DND-41 (cell line): Measurements from ENCODE around the gene SRSF12.

Experiments used
- ATAC-seq: fragments of 200-7000 bp; cut with Tn5 transposase; 3 replicates; pipeline ENCODE4 v1.9.1; 2021; ENCODE audit warnings: low read depth; ENCODE audit not compliant: insufficient read depth
- DNase-seq: peaks from one replicate; pipeline ENCODE4 v3.0.0-alpha.2; 2020
- H2AFZ ChIP-seq: 2 replicates; pipeline ENCODE4 v1.6.0; 2012; ENCODE audit warnings: low read depth, low read length
- H3K27ac ChIP-seq: 2 replicates; pipeline ENCODE4 v1.5.1; 2012; ENCODE audit warnings: low read length, inconsistent platforms
- H3K27me3 ChIP-seq: fragments of 200-600 bp; sonication (generic); 2 replicates; pipeline ENCODE4 v1.6.0; 2012; ENCODE audit warnings: low read length, mild to moderate bottlenecking, inconsistent platforms; ENCODE audit not compliant: insufficient read depth, poor library complexity
- H3K36me3 ChIP-seq: 2 replicates; pipeline ENCODE4 v1.5.1; 2012; ENCODE audit warnings: low read length, inconsistent platforms; ENCODE audit not compliant: insufficient read depth
- H3K4me1 ChIP-seq: 2 replicates; pipeline ENCODE4 v1.5.1; 2012; ENCODE audit warnings: mild to moderate bottlenecking, low read length; ENCODE audit not compliant: insufficient read depth
- H3K4me2 ChIP-seq: 2 replicates; pipeline ENCODE4 v1.6.0; 2012; ENCODE audit warnings: mild to moderate bottlenecking, moderate library complexity, low read length, inconsistent platforms; ENCODE audit not compliant: insufficient read depth
- H3K4me3 ChIP-seq, 2 experiments: fragments of 200-600 bp in 1 of 2; shearing (Covaris generic) in 1 of 2; 2 replicates each; pipeline ENCODE4 v1.5.1; 2012 to 2016; ENCODE audit warnings: inconsistent platforms in 2 of 2, low read length in 2 of 2, mild to moderate bottlenecking in 2 of 2, low read depth in 1 of 2, moderate library complexity in 1 of 2
- H3K79me2 ChIP-seq: 2 replicates; pipeline ENCODE4 v1.6.0; 2012; ENCODE audit warnings: low read length, inconsistent platforms; ENCODE audit not compliant: insufficient read depth
- H3K9ac ChIP-seq: 2 replicates; pipeline ENCODE4 v1.6.0; 2012; ENCODE audit warnings: low read depth, mild to moderate bottlenecking, inconsistent platforms, low read length, moderate library complexity
- H3K9me3 ChIP-seq: 2 replicates; pipeline ENCODE4 v1.5.1; 2012; ENCODE audit warnings: low read length, moderate library complexity, mild to moderate bottlenecking, inconsistent platforms; ENCODE audit not compliant: insufficient read depth, severe bottlenecking
- H4K20me1 ChIP-seq: 2 replicates; pipeline ENCODE4 v1.6.0; 2012; ENCODE audit warnings: low read length; ENCODE audit not compliant: insufficient read depth
- EZH2 ChIP-seq: IDR thresholded peaks from 3 replicates; pipeline ENCODE4 v1.6.1; 2012; ENCODE audit warnings: borderline replicate concordance, low read depth, mild to moderate bottlenecking, moderate library complexity, low read length, inconsistent platforms; ENCODE audit not compliant: severe bottlenecking
- TF ChIP-seq, protein P1 (sequence below): IDR thresholded peaks from 2 replicates; pipeline ENCODE4 v1.5.1; 2012; ENCODE audit warnings: borderline replicate concordance, low read length, moderate library complexity, mild to moderate bottlenecking; ENCODE audit not compliant: poor library complexity, severe bottlenecking; ENCODE audit errors: extremely low read depth

SRSF12 gene

DNA sequence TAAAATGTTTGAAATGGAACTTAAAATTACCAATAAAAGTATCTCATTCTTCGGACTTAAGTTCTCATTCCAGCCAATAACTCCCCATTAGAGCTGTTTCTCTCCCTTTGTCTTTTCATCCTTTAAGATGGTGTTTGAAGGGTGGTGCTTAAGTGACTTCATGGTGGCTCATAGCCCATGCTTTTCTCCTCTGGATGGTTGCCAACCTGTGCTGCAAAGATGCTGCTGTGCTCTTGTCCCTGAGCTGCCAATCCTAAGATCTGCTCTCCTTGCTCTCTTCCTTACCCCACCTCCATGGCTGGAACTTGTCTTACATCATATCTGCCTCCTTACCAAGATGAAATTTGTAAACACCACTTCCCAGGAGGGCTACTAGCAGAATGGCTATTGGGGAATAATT is 68.9 kb downstream of the SRSF12 start:
- Histone ChIP-seq H4K20me1 (no peaks in the 10 kb centered on the region), H3K79me2 (no peaks in the 10 kb centered on the region), H3K27ac (no peak overlapping the region), H3K4me2 (no peak overlapping the region), H3K36me3 (no peaks in the 10 kb centered on the region), H3K9ac (no peak overlapping the region), H3K4me3 (no peak overlapping the region), H2AFZ (no peak overlapping the region), H3K27me3 (no peaks in the 10 kb centered on the region), H3K9me3 (no peaks in the 10 kb centered on the region), H3K4me1 (no peaks in the 10 kb centered on the region)
- no peak for TF ChIP-seq EZH2
- TF ChIP-seq, protein P1, sequence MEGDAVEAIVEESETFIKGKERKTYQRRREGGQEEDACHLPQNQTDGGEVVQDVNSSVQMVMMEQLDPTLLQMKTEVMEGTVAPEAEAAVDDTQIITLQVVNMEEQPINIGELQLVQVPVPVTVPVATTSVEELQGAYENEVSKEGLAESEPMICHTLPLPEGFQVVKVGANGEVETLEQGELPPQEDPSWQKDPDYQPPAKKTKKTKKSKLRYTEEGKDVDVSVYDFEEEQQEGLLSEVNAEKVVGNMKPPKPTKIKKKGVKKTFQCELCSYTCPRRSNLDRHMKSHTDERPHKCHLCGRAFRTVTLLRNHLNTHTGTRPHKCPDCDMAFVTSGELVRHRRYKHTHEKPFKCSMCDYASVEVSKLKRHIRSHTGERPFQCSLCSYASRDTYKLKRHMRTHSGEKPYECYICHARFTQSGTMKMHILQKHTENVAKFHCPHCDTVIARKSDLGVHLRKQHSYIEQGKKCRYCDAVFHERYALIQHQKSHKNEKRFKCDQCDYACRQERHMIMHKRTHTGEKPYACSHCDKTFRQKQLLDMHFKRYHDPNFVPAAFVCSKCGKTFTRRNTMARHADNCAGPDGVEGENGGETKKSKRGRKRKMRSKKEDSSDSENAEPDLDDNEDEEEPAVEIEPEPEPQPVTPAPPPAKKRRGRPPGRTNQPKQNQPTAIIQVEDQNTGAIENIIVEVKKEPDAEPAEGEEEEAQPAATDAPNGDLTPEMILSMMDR, result no peak
- no peak for DNase-seq
- ATAC-seq, result no peak

DNA sequence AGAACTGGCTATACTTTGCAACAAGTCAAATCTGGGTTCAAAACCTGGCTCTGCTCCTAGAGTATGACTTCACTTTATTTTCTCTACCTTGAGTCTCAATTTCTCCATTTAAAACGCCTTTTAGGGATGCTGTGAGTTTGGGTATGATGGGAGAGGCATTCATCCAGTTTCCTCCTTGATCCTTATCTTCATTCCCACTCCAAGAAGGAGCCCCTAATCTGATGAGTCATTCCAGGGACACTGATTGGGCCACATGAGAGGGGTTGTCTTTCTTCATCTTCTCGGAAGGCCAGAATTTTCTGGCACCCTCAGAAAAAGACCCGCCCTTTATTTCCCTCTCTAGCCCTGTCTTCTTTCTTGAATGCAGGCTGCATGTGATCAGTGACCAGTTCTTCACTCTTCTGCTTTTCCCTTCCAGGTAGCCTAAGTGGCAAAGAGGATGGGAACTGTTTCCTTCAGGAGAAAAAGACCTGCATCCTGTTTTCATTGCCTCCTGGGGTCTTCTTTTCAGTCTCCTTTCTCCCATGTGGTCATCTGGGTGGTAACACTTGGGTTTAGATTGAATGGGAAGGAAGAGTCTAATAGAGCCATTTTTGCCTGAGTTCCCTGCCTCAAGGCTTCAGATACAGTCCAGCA is 69.5 kb downstream of the SRSF12 start:
- no peaks in the 10 kb centered on the region for H3K79me2 ChIP-seq
- H2AFZ ChIP-seq, result no peak overlapping the region
- no peaks in the 10 kb centered on the region for H3K27me3 ChIP-seq
- no peaks in the 10 kb centered on the region for H3K9me3 ChIP-seq
- no peak overlapping the region for H3K4me3 ChIP-seq
- H3K27ac ChIP-seq, result no peak overlapping the region
- no peaks in the 10 kb centered on the region for H3K36me3 ChIP-seq
- no peak overlapping the region for H3K9ac ChIP-seq
- no peak for DNase-seq
- no peak for ATAC-seq
- no peaks in the 10 kb centered on the region for H3K4me1 ChIP-seq
- TF ChIP-seq, protein P1, result no peak
- TF ChIP-seq EZH2, result no peak
- no peak overlapping the region for H3K4me2 ChIP-seq
- H4K20me1 ChIP-seq, result no peaks in the 10 kb centered on the region

- H3K36me3 ChIP-seq, result no peaks in the 10 kb centered on the region
- no peaks in the 10 kb centered on the region for H3K27me3 ChIP-seq
- no peaks in the 10 kb centered on the region for H3K9me3 ChIP-seq
- no peaks in the 10 kb centered on the region for H3K79me2 ChIP-seq
- H3K27ac ChIP-seq, result no peak overlapping the region
- no peaks in the 10 kb centered on the region for H4K20me1 ChIP-seq
- TF ChIP-seq EZH2, result no peak
- TF ChIP-seq, protein P1, result no peak
- H3K4me1 ChIP-seq, result no peaks in the 10 kb centered on the region
- no peak for DNase-seq
- no peak overlapping the region for H2AFZ ChIP-seq
- no peak overlapping the region for H3K4me3 ChIP-seq
- no peak overlapping the region for H3K4me2 ChIP-seq
- ATAC-seq, result no peak
- no peak overlapping the region for H3K9ac ChIP-seq
Observed at GRCh38 chr6:89047473-89047872, 70.4 kb downstream of the SRSF12 start.
